ENCODE data around the gene KCNJ9. TPM values are rescaled to one million over a fixed set of nuclear protein-coding genes. Genes with fewer than 3 reads are reported as not detected.

The KCNJ9 gene
- total RNA-seq, 1 experiment from 2014 or later, result 0.05 TPM

GRCh38 chr1:160093069-160093395 is 11.7 kb downstream of the KCNJ9 start:
- Histone ChIP-seq H3K4me3 (replicated peaks in 1 of 2; ENCODE audit: low read depth in 1 of 2, low read length in 2 of 2) (no peak overlapping the region), H3K27me3 (ENCODE audit: insufficient read depth, low read length) (no peaks in the 10 kb centered on the region), H3K9me2 (ENCODE audit: insufficient read depth) (no peaks in the 10 kb centered on the region), H3K36me3 (ENCODE audit: control insufficient read depth in 1 of 2, insufficient read depth in 2 of 2, low read length in 2 of 2) (no peaks in the 10 kb centered on the region; a peak in 2 of 4 replicates), H3K9me3 (ENCODE audit: control insufficient read depth in 1 of 2, insufficient read depth in 1 of 2, low read depth in 1 of 2, low read length in 2 of 2) (no peaks in the 10 kb centered on the region), H3K27ac (ENCODE audit: low read depth, low read length) (no peak overlapping the region), H4K20me1 (ENCODE audit: insufficient read depth) (no peaks in the 10 kb centered on the region), H3K79me2 (ENCODE audit: insufficient read depth, low read length) (peaks cover 4% of the 10 kb centered on the region; the same call in 1 of the 2 replicates), H3K4me1 (ENCODE audit: control insufficient read depth in 1 of 2, insufficient read depth in 2 of 2, low read length in 2 of 2) (peaks cover 5 to 12% of the 10 kb centered on the region in 2 experiments; a peak in 3 of 4 replicates), H2AFZ (ENCODE audit: low read depth, low read length, poor library complexity, severe bottlenecking) (no peak overlapping the region), H3K9ac (ENCODE audit: low read length) (no peak overlapping the region), H3K4me2 (ENCODE audit: low read length) (no peak overlapping the region)
- BruUV-seq (replicated peaks), result no TSS peak
- ChIA-PET CTCF (no interaction called here), POLR2A (no interaction called here), RAD21 (ENCODE audit: low non-redundant PET in 1 of 2, low total read pairs in 2 of 2, uncharacterized antibody in 2 of 2, unreplicated experiment in 2 of 2) (no interaction called here)
- DNase-seq (ENCODE audit: low read depth, low spot score) (no peak), ATAC-seq (no peak)
- intact Hi-C loops (cut with micrococcal nuclease), result no loop called here
- TF ChIP-seq CEBPB (IDR thresholded peaks at IDR 0.05; ENCODE audit: low read depth) (no peak), CTCF (IDR thresholded peaks at IDR 0.05 in 2 of 3, conservative IDR thresholded peaks at IDR 0.05 in 1 of 3; ENCODE audit: borderline replicate concordance in 1 of 3, insufficient read depth in 1 of 3, low read depth in 2 of 3, low read length in 2 of 3) (no peak)

- intact Hi-C loops (cut with micrococcal nuclease), result no loop called here
- ATAC-seq, result no peak
These were observed 12.4 kb downstream of the KCNJ9 start for GRCh38 chr1:160093624-160094290.

More at GRCh38 chr1:160093624-160094290, 12.4 kb downstream of the KCNJ9 start:
- H3K36me3 ChIP-seq (ENCODE audit: control insufficient read depth in 1 of 2, insufficient read depth in 2 of 2, low read length in 2 of 2), result no peaks in the 10 kb centered on the region; a peak in 2 of 4 replicates
- H3K79me2 ChIP-seq (ENCODE audit: insufficient read depth, low read length), result peaks cover 4% of the 10 kb centered on the region; the same call in 1 of the 2 replicates
- POLR2A ChIA-PET, result no interaction called here
- H3K27ac ChIP-seq (ENCODE audit: low read depth, low read length), result no peak overlapping the region
- peaks cover 5 to 12% of the 10 kb centered on the region in 2 experiments; a peak in 3 of 4 replicates for H3K4me1 ChIP-seq (ENCODE audit: control insufficient read depth in 1 of 2, insufficient read depth in 2 of 2, low read length in 2 of 2)
- no peak overlapping the region for H3K4me2 ChIP-seq (ENCODE audit: low read length)
- no peak overlapping the region for H3K4me3 ChIP-seq (replicated peaks in 1 of 2; ENCODE audit: low read depth in 1 of 2, low read length in 2 of 2)
- TF ChIP-seq ZFX (IDR thresholded peaks at IDR 0.05) (no peak), POLR2AphosphoS5 (IDR thresholded peaks at IDR 0.05; ENCODE audit: low read depth, low read length) (no peak), FOSL1 (IDR thresholded peaks at IDR 0.05; ENCODE audit: low read depth) (no peak), SRF (IDR thresholded peaks at IDR 0.05; ENCODE audit: low read depth) (no peak), POLR2A (IDR thresholded peaks at IDR 0.05; ENCODE audit: borderline replicate concordance, extremely low read depth, insufficient read depth, insufficient read length) (no peak), YY1 (IDR thresholded peaks at IDR 0.05; ENCODE audit: extremely low read depth, insufficient replicate concordance, low read depth, low read length) (no peak), SP1 (IDR thresholded peaks at IDR 0.05; ENCODE audit: low read depth) (no peak), EZH2 (IDR thresholded peaks at IDR 0.05) (no peak), JUND (IDR thresholded peaks at IDR 0.05) (no peak)
- TF ChIP-seq, protein P1, sequence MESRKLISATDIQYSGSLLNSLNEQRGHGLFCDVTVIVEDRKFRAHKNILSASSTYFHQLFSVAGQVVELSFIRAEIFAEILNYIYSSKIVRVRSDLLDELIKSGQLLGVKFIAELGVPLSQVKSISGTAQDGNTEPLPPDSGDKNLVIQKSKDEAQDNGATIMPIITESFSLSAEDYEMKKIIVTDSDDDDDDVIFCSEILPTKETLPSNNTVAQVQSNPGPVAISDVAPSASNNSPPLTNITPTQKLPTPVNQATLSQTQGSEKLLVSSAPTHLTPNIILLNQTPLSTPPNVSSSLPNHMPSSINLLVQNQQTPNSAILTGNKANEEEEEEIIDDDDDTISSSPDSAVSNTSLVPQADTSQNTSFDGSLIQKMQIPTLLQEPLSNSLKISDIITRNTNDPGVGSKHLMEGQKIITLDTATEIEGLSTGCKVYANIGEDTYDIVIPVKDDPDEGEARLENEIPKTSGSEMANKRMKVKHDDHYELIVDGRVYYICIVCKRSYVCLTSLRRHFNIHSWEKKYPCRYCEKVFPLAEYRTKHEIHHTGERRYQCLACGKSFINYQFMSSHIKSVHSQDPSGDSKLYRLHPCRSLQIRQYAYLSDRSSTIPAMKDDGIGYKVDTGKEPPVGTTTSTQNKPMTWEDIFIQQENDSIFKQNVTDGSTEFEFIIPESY (IDR thresholded peaks at IDR 0.05; ENCODE audit: extremely low read depth, insufficient replicate concordance, low read length), result no peak
- H3K9me3 ChIP-seq (ENCODE audit: control insufficient read depth in 1 of 2, insufficient read depth in 1 of 2, low read depth in 1 of 2, low read length in 2 of 2), result no peaks in the 10 kb centered on the region
- H2AFZ ChIP-seq (ENCODE audit: low read depth, low read length, poor library complexity, severe bottlenecking), result no peak overlapping the region
- no peak for DNase-seq (ENCODE audit: low read depth, low spot score)
- no peak overlapping the region for H3K9ac ChIP-seq (ENCODE audit: low read length)
- H3K9me2 ChIP-seq (ENCODE audit: insufficient read depth), result no peaks in the 10 kb centered on the region
- BruUV-seq (replicated peaks), result no TSS peak
- RAD21 ChIA-PET (ENCODE audit: low non-redundant PET in 1 of 2, low total read pairs in 2 of 2, uncharacterized antibody in 2 of 2, unreplicated experiment in 2 of 2), result no interaction called here
- CTCF ChIA-PET, result no interaction called here
- H3K27me3 ChIP-seq (ENCODE audit: insufficient read depth, low read length), result no peaks in the 10 kb centered on the region
- H4K20me1 ChIP-seq (ENCODE audit: insufficient read depth), result no peaks in the 10 kb centered on the region
